GM04503 (cell line): ENCODE results near the gene ACER3.
A peak's percentile ranks its signal among the peaks of the same experiment; 100 is the strongest.
"Not testable (repeated sequence)": the region's sequence is repeated elsewhere in the genome, so short reads cannot be mapped to it uniquely, and the experiment has no call there.

Experiments
- DNase-seq: peaks from one replicate; pipeline ENCODE4 v3.0.0-alpha.2; 2012; ENCODE audit warnings: low read depth

ACER3 gene

GRCh38 chr11:77059806-77060205, 199.1 kb downstream of the ACER3 start:
- DNase-seq, result no peak

DNA sequence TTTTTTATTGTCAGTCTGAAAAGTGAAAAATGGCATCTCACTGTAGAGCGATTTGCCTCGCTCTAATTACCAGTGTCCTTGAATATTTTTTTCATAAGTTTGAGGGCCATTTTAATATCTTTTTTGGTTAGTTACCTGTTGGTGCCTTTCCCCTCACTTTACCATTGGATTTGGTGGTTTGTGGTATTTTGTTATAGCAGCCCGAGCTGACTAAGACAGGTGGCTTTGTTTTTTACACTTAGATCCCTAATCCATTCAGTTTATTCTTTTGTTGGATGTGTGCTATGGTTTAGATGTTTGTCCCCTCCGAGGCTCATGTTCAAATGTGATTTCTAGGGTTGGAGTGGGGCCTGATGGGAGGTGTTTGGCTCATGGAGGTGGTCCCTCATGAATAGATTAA, 199.5 kb downstream of the ACER3 start:
- DNase-seq, result no peak

DNA sequence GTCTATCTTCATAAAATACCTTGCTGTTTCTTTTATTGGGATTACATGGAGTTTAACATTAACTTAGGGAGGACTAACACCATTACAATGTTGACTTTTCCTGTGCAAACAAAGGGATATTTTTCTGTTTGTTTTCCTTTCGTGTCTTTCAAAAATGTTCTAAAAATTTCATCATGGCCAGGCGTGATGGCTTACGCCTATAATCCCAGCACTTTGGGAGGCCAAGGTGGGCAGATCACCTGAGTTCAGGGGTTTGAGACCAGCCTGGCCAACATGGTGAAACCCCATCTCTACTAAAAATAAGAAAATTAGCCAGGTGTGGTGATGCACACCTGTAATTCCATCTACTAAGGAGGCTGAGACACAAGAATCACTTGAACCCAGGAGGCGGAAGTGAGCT, 200.5 kb downstream of the ACER3 start:
- not testable (repeated sequence) for DNase-seq

- no peak for DNase-seq
These were observed 202.2 kb downstream of the ACER3 start for GRCh38 chr11:77062924-77063323.

- DNase-seq, result no peak
These were observed 202.7 kb downstream of the ACER3 start for GRCh38 chr11:77063407-77063806.

DNA sequence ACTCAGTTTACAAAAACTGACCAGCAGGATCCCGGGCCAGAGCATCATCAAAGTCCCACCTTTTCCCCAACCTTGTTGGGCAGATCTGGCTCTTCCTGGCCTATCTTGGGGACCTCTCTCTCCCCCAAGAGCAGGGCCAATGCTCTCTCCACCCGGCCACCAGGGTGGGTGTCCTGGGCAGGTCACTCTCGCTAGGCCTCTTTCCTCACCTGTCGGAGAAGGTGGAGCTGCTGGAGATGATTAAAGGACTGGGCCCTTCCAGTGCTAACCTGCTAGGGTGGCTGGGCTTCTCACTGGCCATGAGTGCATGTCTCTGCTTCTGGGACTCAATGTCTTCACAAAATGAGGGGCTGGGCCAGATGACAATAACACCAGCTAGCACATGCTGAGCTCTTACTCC, 203.1 kb downstream of the ACER3 start:
- no peak for DNase-seq

DNA sequence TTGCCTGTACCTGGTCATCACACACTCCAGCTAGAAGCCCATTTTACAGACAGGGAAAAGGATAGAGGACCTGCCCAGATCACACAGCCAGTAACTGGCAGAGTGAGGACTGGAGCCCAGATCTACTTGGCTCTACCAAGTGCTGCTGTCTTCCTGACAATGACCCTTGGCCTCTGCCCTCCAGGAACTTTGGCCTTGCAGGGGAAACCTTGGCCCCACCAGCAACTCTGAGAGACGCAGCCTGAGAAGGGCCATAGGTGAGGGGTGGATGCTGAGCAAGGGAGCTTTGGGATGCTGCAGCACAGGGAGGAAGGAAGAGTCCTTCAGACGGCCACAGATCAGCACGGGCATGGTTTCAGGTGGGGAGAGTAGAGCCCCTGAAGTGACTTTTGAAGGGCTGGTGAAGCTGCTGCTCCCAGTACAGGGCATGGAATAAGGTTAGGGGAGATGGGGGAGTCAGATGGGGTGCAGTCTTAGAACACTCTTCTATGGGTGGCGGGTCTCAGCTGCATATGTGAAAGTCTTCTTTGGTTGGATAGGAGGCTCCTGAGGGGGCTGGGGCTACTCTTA, 204.0 kb downstream of the ACER3 start:
- no peak for DNase-seq

GRCh38 chr11:77065878-77066228, 205.1 kb downstream of the ACER3 start:
- no peak for DNase-seq

DNA sequence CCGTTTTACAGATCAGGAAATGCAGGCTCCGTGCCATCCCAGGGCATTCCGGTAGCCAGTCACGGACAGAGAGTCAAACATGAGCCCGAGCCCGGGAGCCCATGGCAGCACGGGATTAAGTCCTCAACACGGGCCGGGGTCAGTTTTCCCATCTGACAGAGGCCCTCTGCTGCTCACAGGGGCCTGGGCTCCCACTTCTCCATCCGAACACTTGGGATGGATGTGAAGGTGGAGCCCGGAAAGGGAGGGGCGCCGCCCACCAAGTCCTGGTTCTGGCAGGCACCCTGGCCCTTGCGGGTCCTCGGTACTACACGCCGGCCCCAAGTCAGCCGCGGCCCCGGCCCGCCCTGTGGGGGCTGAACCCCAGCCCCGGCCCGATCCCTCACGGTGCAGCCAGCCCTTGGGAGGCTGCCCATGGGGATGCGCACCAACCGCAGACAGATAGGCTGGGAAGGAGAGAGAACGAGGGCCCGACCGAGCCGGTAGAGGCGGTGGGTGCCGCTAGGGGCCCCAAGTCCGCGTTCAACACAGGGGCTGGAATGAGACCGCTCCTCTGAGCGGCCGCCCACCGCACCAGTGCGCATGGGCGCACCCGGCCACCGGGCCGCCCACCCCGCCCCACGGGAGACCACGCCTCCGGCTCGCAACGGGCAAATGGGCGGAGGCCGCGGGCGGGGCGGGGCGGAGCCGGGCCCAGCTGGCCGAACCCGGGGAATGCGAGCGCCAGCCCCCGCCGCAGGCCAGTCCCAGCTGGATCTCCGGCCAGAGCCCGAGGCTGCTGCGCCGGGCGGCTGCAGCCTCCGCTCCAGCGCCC, 205.7 kb downstream of the ACER3 start, which contains the start of gene CAPN5:
TSS of gene CAPN5 (plus strand) at position 743 of the 814 bp plus-strand sequence. CDS start 17,916 bp downstream, outside the sequence.
- DNase-seq, result peak; percentile 54

GRCh38 chr11:77067861-77068443, 207.2 kb downstream of the ACER3 start:
- DNase-seq, result no peak

DNA sequence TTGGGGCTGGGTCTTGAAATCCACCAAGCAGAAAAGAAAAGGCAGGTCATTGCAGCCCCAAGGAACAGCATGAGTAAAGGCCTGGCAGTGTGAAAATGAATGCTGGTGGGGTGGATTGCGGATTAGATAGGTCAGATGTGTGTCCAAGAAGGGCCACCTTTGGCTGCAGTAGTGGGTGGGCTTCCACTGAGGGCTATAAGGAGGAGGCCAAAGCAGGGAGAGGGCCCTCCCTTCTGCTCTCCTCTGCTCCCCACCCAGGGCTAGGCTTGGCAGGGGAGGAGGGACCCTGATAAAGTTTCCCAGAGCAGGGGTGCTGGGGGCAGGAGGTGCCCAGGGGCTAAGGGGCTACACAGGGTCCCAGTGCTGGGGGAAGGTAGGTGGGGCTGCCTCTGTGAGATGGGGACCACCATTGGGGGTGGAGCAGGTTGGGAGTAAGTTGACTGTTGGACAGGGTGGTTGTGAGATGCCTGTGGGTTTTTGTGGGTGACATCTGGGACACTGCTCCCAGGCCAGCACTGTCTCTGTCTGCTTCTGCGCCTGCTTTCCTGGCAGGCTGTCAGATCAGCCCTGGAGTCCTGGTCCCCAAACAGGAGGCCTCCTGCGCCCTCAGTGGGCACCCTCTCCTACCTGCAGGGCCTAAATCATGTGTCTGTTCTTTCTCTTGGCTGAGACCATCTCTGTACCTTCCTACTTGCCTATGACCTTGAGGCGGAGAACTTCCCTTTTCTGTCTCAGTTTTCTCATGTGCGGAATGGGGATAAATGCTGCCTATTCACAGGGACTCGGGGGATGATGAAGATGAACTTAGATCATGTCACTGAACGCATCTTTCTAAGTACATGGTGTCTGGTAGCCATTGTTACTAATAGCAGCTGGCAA, 208.0 kb downstream of the ACER3 start:
- no peak for DNase-seq

- no peak for DNase-seq
These were observed 208.7 kb downstream of the ACER3 start for GRCh38 chr11:77069336-77069968.

DNA sequence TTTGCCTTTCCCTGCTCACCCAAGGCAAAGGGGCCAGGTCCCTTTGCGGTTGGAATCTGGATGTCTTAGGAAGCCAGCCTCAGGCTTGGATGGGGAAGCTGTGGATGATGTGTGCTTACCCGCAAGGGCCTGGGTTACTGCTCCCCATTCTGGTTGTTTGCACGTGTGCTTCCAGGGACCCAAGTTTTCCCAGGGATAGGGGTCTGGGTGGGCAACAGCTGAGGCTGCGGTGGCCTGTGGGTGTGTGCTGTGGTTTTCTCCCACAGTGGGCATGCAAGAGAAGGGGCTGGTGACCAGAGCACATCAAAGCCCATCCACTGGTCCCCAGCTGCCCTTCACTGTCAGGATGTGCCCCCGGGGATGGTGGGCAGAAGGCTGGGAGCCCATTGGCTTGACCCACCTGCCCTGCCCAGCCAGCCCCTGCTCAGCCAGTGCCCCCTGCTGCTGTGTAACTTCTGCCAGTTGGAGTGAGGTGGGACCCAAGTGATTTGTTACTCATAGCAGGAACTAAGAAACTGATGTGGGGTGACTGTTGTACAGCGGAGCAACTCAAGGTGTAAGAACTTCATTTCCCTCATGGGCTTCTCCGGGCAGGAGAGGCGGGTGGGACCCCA, 209.4 kb downstream of the ACER3 start:
- DNase-seq, result no peak

- no peak for DNase-seq
These were observed 210.4 kb downstream of the ACER3 start for GRCh38 chr11:77071077-77071476.

DNA sequence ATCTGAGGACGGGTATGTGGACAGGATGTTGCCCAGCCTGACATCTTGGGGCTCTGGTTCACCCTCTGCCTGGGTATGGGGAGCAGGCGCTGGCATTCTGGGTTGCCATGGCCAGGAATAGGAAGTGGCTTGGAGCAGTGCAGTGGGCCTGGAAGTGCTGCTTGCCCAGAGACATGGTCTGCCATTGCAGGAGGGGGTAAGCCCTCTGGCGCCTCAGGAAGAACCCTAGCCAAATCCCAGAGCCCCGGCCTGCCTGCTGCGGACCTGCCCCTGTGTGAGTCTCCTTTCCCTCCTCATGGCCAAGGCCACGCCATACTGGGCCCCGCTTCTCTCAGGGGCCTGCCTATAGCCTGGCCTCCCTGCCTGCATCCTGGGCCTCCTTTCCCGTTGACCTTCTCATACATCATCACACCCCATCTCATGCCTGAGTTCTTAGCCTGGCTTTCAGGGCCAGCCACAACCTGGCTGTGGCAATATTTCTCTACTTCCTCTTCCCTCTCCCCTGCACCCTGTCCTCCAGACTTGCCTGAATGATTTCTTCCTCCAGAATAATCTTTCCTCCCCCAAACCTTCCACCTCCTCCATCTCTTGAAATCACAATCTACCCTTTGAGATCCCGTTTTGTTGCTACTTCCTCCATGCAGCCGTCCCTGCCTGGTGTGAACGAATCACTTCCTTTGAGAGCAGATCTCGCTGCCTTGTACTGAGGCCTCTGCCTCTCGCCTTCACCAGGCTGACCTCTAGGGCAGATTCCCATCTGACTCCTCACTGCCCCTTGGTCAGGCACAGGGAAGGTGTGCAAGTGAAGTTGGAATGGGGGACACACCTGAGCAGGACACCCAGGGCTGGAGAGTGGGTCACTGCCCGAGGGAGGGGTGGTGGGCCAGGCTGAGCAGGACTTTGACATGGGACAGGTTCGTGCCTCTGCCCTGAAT, 211.2 kb downstream of the ACER3 start:
- no peak for DNase-seq

- no peak for DNase-seq
These were observed 212.2 kb downstream of the ACER3 start for GRCh38 chr11:77072851-77073327.

DNA sequence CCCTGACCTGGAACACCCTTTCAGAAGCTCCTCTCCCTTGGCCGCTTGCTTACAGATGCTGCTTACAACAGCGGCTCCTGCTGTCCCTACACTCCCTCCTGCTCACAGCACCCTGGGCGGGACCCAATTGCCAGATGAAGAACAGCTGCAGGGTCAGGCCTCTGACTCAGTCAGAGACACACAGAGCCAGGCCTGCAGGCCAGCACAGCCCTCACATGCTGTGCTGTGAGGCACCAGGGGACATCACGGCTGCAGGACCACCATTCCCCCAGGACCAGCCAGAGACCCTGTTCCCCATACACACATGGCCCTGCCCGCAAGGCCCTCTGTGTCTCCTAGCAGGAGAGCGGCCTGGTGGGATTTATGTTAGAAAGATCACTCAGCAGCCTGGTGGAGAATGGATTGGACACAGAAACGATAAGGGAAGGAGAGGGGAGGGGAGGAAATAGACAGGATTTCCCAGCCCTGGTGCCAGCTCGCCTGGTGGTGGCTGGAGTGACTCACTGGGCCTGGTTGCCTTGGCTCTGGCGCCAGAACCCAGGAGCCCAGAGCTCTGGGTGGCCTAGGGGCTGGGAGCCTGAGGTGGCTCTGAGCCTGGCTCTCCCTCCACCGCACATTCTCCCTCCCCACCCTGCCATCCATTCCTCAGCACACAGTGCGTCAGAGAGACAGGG, 212.7 kb downstream of the ACER3 start:
- peak; percentile 82 for DNase-seq

- no peak for DNase-seq
These were observed 213.5 kb downstream of the ACER3 start for GRCh38 chr11:77074205-77074604.

DNA sequence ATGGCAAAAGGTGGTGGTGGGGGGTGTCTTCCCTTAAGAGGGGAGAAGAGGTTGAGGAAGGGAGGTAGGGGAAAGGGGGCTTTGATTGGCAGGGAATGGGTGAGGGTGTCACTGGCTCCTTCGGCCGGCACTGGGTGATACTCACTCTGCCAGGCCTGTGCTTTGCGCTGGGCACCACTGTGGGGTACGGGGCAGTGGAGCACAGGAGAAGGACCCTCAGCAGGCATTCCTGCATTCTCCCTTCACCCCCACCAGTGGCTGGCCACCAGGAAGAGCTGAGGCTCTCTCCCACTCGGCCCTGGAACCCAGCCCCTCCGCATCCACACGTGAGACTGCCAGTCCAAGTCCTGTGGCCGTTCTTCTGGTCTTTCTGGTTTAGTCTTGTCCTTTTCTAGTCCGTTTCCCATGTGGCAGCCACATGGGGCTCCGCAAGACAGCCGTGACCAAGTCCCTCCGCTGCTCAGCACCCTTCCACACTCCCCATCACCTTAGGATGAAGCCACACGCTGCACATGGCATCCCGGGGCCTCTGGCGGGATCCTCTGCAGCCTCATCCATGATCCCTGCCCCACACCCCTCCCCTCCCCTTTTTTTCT, 214.0 kb downstream of the ACER3 start:
- no peak for DNase-seq
